Measurements from ENCODE around the gene POLE. TPM values are rescaled to one million over a fixed set of nuclear protein-coding genes. Genes with fewer than 3 reads are reported as not detected.
A peak's percentile ranks its signal among the peaks of the same experiment; 100 is the strongest.

Gene POLE
- total RNA-seq, 2 donors from 2014 or later = 12.5 to 36.9 TPM

DNA sequence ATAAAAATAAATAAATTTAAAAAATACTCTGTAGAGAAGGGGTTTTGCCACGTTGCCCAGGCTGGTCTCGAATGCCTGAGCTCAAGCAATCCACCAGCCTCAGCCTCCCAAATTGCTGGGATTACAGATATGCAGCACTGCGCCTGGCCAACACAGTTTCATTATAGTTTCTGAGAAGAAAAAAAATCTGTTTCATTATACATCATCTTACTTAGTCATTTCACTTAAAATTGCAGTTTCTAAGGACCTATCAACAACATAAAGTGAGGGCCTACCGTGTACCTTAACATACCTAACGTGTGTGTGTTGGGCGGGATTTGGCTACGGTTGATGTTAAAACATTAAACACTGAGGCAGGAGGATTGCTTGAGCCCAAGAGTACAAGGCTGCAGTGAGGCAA lies 40.3 kb downstream of the POLE start:
- ATAC-seq (no peak), DNase-seq (no peak)
- TF ChIP-seq, protein P1, sequence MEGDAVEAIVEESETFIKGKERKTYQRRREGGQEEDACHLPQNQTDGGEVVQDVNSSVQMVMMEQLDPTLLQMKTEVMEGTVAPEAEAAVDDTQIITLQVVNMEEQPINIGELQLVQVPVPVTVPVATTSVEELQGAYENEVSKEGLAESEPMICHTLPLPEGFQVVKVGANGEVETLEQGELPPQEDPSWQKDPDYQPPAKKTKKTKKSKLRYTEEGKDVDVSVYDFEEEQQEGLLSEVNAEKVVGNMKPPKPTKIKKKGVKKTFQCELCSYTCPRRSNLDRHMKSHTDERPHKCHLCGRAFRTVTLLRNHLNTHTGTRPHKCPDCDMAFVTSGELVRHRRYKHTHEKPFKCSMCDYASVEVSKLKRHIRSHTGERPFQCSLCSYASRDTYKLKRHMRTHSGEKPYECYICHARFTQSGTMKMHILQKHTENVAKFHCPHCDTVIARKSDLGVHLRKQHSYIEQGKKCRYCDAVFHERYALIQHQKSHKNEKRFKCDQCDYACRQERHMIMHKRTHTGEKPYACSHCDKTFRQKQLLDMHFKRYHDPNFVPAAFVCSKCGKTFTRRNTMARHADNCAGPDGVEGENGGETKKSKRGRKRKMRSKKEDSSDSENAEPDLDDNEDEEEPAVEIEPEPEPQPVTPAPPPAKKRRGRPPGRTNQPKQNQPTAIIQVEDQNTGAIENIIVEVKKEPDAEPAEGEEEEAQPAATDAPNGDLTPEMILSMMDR (IDR thresholded peaks at IDR 0.05) = no peak
- no peak for TF ChIP-seq POLR2A (IDR thresholded peaks at IDR 0.05)
- 95 to 96% methylated on average over 7 of the region's 7 CpGs for WGBS, 2 donors
- Histone ChIP-seq H3K4me3 (no peak overlapping the region), H3K4me1 (no peaks in the 10 kb centered on the region), H3K36me3 (replicated peaks in 1 of 2; ENCODE audit: insufficient read depth in 1 of 2, low read depth in 2 of 2) (peaks cover 0 to 9% of the 10 kb centered on the region in 2 donors), H3K27me3 (no peaks in the 10 kb centered on the region), H3K9me3 (no peaks in the 10 kb centered on the region), H3K27ac (no peak overlapping the region)
- intact Hi-C loops (cut with DNase I) = no loop called here

DNA sequence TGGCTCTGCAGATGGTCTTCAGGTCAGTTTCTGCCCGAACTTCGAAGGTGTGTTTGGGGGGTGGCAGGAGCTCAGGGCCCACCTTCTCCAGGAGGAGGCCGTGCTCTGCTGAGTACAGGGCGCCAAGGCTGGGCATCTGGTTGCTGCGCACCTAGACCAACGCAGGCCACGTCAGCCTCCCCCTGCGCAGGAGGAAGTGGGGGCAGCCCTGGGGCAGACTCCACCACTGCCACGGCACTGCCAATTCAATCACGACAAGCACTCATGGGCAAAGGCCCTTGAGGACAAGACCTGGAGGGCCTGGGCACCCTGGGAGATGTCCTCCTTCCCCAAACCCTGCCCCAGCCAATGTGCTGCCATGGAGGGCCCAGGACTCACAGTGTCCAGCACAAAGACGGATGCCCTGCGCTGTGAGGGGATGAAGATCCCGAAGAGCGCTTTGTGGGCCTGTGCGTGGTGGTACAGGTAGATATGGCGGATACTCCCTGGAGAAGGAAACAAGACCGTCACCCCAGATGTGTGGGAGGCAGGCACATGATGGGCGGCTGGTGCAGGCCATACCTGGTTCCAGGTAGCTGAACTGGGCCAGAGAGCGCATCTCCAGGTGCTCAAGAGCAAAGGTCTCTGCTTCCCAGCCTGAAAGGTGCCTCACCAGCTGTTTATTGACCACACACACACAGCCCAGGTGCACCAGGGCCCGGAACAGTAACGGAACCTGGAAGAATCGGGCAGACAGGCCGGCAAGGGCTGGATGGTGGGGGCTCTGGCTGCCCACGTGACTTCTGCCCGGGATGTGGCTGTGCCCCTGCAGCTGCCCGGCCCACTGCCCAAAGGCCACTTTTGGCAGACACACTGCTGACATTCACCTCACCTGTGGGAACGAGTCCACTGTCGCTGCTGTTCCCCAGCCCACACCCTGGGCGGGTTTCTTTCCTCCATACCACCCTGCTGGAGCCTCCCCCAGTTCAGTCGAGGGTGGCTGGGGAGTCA lies 44.0 kb downstream of the POLE start:
- H3K4me3 ChIP-seq = no peak overlapping the region
- H3K27me3 ChIP-seq = no peaks in the 10 kb centered on the region
- intact Hi-C loops (cut with DNase I) = no loop called here
- WGBS, 2 donors = 94 to 96% methylated on average over 20 to 30 of the region's 30 CpGs
- DNase-seq (no peak), ATAC-seq (no peak)
- no peaks in the 10 kb centered on the region for H3K4me1 ChIP-seq
- peaks cover 0 to 10% of the 10 kb centered on the region in 2 donors for H3K36me3 ChIP-seq (replicated peaks in 1 of 2; ENCODE audit: insufficient read depth in 1 of 2, low read depth in 2 of 2)
- no peak for TF ChIP-seq POLR2A (IDR thresholded peaks at IDR 0.05)
- TF ChIP-seq, protein P1 (IDR thresholded peaks at IDR 0.05) = no peak
- H3K27ac ChIP-seq = no peak overlapping the region
- no peaks in the 10 kb centered on the region for H3K9me3 ChIP-seq

DNA sequence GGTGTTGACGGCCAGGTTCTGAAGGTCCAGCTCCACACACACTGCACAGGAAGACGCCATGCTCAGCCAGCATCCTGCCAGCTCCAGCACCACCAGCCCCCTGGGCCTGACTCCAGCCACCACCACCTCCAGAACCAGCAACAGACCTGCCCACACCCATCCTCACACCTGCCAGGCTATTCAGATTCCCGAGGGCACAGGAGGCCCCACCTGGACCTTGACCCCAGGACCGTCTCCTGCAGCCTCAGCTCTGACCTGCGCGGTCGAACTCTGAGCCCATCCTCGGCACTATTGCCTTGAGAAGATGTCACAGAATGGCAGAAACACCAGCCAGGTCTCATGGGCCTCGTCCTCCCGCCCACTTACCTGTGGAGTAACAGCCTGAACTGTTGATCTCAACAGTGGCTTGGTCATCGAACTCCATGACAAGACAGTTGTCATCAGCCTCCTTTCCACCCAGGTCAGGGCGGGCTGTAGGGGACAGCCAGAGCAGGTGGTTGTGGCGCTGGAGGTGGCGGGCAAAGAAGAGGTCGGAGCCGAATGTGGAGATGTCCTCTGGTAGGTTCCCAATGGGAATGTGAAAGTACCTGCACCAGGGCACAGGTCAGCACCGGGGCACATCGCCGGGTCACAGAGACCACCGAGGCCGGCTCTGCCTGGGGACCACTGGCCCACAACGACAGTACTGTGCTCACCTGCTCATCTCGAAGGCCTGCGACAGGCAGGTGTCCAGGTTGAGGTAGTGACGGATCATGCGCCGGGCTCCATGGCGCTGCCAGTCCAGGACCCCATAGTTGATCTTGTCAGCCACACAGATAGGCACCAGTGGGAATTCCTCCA lies 45.1 kb downstream of the POLE start:
- Histone ChIP-seq H3K9me3 (no peaks in the 10 kb centered on the region), H3K4me3 (no peak overlapping the region), H3K27ac (no peak overlapping the region), H3K4me1 (no peaks in the 10 kb centered on the region), H3K36me3 (replicated peaks in 1 of 2; ENCODE audit: insufficient read depth in 1 of 2, low read depth in 2 of 2) (peaks cover 0 to 10% of the 10 kb centered on the region in 2 donors), H3K27me3 (no peaks in the 10 kb centered on the region)
- ATAC-seq (no peak), DNase-seq (peak in 1 of 4 donors; percentile 6)
- intact Hi-C loops (cut with DNase I) = no loop called here
- 94 to 95% methylated on average over 9 to 28 of the region's 28 CpGs for WGBS, 2 donors
- no peak for TF ChIP-seq POLR2A (IDR thresholded peaks at IDR 0.05)
- TF ChIP-seq, protein P1 (IDR thresholded peaks at IDR 0.05) = no peak

DNA sequence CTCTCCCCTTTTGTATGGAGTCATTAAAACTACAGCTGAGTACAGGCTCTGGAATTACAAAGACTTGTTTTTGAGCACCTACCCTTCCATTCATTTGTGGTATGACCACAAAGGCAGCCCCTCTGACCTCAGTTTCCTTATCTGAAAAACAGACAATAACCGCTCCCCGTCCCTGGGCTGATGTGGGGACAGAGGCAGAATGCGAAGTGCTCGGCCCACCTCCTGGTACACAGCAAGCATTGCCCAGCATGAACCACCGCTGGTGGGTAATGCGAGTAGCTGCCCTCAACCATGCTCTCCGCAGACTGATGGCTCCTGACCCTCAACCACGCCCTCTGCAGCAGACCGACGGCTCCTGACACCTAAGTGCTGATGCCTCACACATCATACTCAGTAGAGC lies 46.2 kb downstream of the POLE start:
- Histone ChIP-seq H3K27me3 (no peaks in the 10 kb centered on the region), H3K36me3 (replicated peaks in 1 of 2; ENCODE audit: insufficient read depth in 1 of 2, low read depth in 2 of 2) (peaks cover 0 to 10% of the 10 kb centered on the region in 2 donors), H3K4me3 (no peak overlapping the region), H3K4me1 (no peaks in the 10 kb centered on the region), H3K9me3 (no peaks in the 10 kb centered on the region), H3K27ac (no peak overlapping the region)
- TF ChIP-seq, protein P1 (IDR thresholded peaks at IDR 0.05) = no peak
- TF ChIP-seq POLR2A (IDR thresholded peaks at IDR 0.05) = no peak
- 76 to 82% methylated on average over 7 to 10 of the region's 10 CpGs for WGBS, 2 donors
- intact Hi-C loops (cut with DNase I) = no loop called here
- DNase-seq (no peak), ATAC-seq (no peak)

All from body of pancreas (tissue), 4 donors.